ENCODE results near the gene NOTO.

Gene NOTO

DNA sequence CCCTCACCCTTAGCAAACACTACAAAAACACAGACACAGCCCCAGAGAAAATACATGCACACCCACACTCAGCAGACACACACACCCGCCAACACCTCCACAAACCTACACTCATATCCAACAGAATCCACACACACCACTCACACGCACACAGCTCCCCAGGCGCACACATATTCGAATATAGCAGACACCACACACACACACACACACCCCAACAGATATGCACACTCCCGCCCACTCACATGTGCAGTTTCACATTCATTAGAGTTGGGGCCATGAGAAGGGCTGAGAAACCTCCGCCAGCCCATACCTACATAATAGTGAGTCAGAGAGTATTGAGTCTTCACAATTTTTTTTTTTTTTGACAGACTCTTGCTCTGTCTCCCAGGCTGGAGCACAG lies 29.4 kb upstream of the NOTO start:
- peak; percentile 47 for DNase-seq (ENCODE audit: low read depth)

DNA sequence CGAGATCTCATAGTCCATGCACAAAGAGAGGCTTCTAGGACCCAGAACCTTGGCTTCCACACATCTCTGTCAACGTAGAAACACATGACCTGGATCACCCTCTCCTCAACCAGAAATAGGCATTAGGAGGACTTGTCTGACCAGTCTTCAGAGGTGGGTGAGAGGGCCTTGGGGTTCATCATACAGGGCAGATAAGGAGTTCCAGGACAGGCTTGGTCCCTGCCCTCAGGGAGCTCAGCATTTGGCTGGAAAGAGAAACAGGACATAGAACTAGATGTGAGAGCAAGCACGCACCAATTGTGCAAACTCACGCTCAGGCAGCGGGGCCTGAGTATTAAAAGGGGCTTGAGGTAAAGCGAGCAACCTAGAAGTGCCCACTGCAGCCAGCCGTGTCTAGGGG lies 28.6 kb upstream of the NOTO start:
- TF ChIP-seq, protein P1, sequence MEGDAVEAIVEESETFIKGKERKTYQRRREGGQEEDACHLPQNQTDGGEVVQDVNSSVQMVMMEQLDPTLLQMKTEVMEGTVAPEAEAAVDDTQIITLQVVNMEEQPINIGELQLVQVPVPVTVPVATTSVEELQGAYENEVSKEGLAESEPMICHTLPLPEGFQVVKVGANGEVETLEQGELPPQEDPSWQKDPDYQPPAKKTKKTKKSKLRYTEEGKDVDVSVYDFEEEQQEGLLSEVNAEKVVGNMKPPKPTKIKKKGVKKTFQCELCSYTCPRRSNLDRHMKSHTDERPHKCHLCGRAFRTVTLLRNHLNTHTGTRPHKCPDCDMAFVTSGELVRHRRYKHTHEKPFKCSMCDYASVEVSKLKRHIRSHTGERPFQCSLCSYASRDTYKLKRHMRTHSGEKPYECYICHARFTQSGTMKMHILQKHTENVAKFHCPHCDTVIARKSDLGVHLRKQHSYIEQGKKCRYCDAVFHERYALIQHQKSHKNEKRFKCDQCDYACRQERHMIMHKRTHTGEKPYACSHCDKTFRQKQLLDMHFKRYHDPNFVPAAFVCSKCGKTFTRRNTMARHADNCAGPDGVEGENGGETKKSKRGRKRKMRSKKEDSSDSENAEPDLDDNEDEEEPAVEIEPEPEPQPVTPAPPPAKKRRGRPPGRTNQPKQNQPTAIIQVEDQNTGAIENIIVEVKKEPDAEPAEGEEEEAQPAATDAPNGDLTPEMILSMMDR (conservative IDR thresholded peaks at IDR 0.05; ENCODE audit: control insufficient read depth, insufficient read depth, low read depth, low read length): no peak
- no peak overlapping the region for H3K4me3 ChIP-seq (ENCODE audit: control insufficient read depth, low read depth, low read length)
- no peak for DNase-seq (ENCODE audit: low read depth)

More for the DNA sequence above, 29.4 kb upstream of the NOTO start:
- no peak overlapping the region for H3K4me3 ChIP-seq (ENCODE audit: control insufficient read depth, low read depth, low read length)
- TF ChIP-seq, protein P1 (conservative IDR thresholded peaks at IDR 0.05; ENCODE audit: control insufficient read depth, insufficient read depth, low read depth, low read length): no peak

DNA sequence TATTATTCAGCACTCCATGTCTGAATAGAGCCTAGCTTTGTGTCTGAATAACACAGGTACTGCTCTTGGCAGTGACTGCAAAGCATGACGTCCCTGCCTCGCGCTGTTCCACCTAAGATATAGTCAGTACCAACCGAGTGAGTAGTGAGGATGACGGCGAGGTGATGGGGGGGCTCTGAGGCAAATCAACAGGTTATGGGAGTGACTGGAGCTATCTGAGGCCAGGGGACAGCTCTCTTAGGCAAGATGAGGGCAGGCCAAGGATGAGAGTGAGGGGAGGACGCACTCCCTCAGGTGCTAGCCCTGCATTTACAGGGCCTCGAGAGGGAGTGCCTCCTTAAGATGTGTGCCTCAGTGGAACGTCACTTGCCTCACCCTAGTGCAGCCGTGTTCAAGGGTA lies 28.1 kb upstream of the NOTO start:
- TF ChIP-seq, protein P1 (conservative IDR thresholded peaks at IDR 0.05; ENCODE audit: control insufficient read depth, insufficient read depth, low read depth, low read length): no peak
- H3K4me3 ChIP-seq (ENCODE audit: control insufficient read depth, low read depth, low read length): no peak overlapping the region
- DNase-seq (ENCODE audit: low read depth): no peak

DNA sequence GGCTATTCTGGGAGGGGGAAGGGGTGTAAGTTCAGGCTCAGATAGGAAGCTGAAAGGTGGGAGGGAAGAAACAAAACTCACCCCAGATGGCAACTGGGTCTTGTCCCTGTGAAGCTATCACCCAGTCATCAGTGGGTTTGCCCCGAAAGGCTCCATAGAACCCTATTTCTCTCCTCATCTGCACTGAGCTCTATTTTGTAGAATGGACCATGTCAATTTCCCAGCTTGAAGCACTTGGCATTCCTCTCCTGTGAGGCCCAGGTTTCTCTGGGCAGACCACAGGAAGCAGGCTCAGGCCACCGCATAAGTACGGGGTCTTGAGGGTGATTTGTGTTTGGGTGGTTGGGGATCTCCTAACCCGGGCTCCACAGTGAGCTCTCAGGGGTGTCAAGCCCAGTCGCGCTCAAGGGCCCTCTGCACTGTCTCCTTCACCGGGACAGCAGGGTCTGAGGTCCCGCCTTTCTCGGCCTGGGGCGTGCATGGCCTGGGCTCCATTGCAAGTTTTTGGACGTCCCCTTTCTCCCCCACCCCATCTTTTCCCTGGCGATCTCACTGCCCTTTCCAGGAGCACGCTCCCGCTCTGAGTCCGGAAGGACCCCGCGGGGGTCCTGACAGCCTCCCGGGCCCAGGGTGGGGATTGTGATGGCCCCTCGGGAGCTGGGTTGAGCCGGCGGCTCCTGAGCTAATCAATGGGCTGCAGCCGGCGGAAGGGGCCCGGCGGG lies 27.3 kb upstream of the NOTO start:
- H3K4me3 ChIP-seq (ENCODE audit: control insufficient read depth, low read depth, low read length): peak overlapping the region; percentile 10
- no peak for DNase-seq (ENCODE audit: low read depth)
- TF ChIP-seq, protein P1 (conservative IDR thresholded peaks at IDR 0.05; ENCODE audit: control insufficient read depth, insufficient read depth, low read depth, low read length): no peak

DNA sequence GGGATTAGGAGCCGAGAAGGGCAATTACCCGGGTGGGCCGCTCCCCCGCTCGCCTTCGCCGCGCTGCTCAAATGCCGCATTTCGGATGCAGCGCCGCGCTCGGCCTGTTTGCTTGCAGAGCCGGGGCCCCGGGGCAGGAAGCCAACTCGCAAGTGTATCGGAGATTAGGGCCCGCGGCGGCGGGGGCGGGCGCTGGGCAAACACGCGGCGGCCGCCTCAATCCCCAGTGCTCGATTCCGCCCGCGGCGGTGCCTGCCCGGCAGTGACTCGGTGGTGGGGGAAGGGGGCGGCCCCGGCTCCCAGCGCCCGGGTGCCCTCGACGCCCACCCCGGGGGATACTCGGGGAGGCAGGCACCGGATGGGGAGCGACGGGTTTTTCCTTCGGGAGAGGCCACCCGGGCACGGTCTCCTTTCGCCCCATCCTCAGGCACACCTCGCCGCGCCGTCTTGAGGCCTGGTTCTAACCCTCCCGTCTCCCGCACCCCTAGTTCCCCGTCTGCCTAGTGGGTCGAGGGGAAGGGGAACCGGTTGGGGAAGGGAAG lies 26.6 kb upstream of the NOTO start:
- H3K4me3 ChIP-seq (ENCODE audit: control insufficient read depth, low read depth, low read length): peak overlapping the region; percentile 25
- TF ChIP-seq, protein P1 (conservative IDR thresholded peaks at IDR 0.05; ENCODE audit: control insufficient read depth, insufficient read depth, low read depth, low read length): no peak
- peak; percentile 45 for DNase-seq (ENCODE audit: low read depth)

DNA sequence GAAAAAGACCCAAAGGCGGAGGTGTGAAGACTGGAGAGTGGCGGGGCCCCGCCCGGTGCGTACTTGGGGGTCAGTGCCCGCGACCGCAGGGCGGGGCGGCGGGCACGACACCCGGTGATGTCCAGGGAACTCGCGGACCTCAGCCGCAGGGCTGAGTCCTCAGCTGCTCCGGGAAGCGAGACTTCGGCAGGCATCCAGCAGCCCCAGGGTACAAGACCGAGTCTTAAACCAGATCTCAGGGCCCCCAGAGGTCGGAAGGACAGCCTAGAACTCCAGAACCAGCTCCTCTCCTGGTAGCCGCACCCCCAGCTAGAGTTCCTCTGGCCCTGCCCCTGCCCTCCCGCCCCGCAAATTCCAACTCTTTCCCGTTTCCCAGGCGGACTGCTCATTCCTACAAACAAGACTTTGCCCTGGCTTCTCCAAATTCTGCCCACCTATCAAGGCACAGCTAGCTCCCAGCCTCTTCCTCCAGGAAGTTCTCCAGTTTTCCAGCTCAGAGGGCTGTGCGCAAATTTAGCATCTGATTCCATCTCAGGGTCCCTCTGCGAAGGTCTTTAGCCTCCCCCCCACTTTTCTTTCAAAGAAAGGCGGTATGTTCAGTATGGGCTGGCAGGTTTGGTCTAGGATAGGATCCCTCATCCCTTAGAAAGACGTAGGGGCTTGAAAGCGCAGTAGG lies 26.0 kb upstream of the NOTO start:
- peak overlapping the region; percentile 25 for H3K4me3 ChIP-seq (ENCODE audit: control insufficient read depth, low read depth, low read length)
- DNase-seq (ENCODE audit: low read depth): no peak
- TF ChIP-seq, protein P1 (conservative IDR thresholded peaks at IDR 0.05; ENCODE audit: control insufficient read depth, insufficient read depth, low read depth, low read length): no peak

All from fibroblast of mammary gland (primary cell).